A673 (cell line): Measurements from ENCODE around the gene CYTH3. TPM values are rescaled to one million over a fixed set of nuclear protein-coding genes. Genes with fewer than 3 reads are reported as not detected.
"Not testable (repeated sequence)": the region's sequence is repeated elsewhere in the genome, so short reads cannot be mapped to it uniquely, and the experiment has no call there.

ENCODE experiments used
- BruUV-seq: library from RNA; stranded (reverse); fragments of 400-500 nt; replicated peaks from 2 replicates; lab custom pipeline; 2021; lab: Mats Ljungman, UMichigan
- CTCF ChIA-PET: fragments of 300-600 bp; sonication (Branson Sonifier 250); formaldehyde crosslinking; loops from one replicate; lab custom pipeline; 2022; ENCODE audit warnings: antibody characterized with exemption; lab: Charles Lee
- POLR2A ChIA-PET: fragments of 300-600 bp; sonication (Branson Sonifier 250); formaldehyde crosslinking; loops from one replicate; lab custom pipeline; 2022; ENCODE audit warnings: antibody characterized with exemption; ENCODE audit not compliant: low non-redundant PET; lab: Charles Lee
- DNase-seq: peaks from one replicate; pipeline ENCODE4 v3.0.0-alpha.2; 2015; ENCODE audit warnings: low spot score
- H3K27ac ChIP-seq: fragments of 200-600 bp; sonication (generic); 2 replicates; pipeline ENCODE4 v1.5.1; 2016; ENCODE audit warnings: mixed run types, low read depth, mild to moderate bottlenecking, mixed read lengths, antibody characterized with exemption, low read length; ENCODE audit not compliant: poor library complexity, severe bottlenecking
- H3K27me3 ChIP-seq: fragments of 200-600 bp; sonication (generic); replicated peaks from 2 replicates; pipeline ENCODE4 v1.6.1; 2017; ENCODE audit warnings: mixed run types, low read depth, mild to moderate bottlenecking, mixed read lengths, antibody characterized with exemption, low read length; ENCODE audit not compliant: insufficient read depth, poor library complexity
- H3K36me3 ChIP-seq: fragments of 200-600 bp; sonication (generic); 2 replicates; pipeline ENCODE4 v1.6.1; 2016; ENCODE audit warnings: mixed run types, mild to moderate bottlenecking, mixed read lengths, antibody characterized with exemption, low read length; ENCODE audit not compliant: insufficient read depth, poor library complexity, severe bottlenecking
- H3K4me1 ChIP-seq: fragments of 200-600 bp; sonication (generic); 2 replicates; pipeline ENCODE4 v1.6.1; 2017; ENCODE audit warnings: mixed run types, mild to moderate bottlenecking, mixed read lengths, antibody characterized with exemption, low read length; ENCODE audit not compliant: insufficient read depth, poor library complexity, severe bottlenecking
- H3K4me3 ChIP-seq: fragments of 200-600 bp; sonication (generic); 2 replicates; pipeline ENCODE4 v1.5.1; 2016; ENCODE audit warnings: low read depth, mixed run types, mild to moderate bottlenecking, mixed read lengths, low read length; ENCODE audit not compliant: poor library complexity, severe bottlenecking
- H3K9me3 ChIP-seq: fragments of 200-600 bp; sonication (generic); 2 replicates; pipeline ENCODE4 v1.6.1; 2016; ENCODE audit warnings: mixed run types, low read depth, mild to moderate bottlenecking, mixed read lengths, antibody characterized with exemption, low read length; ENCODE audit not compliant: poor library complexity, severe bottlenecking
- CTCF ChIP-seq: fragments of 300-800, 200-600 bp; sonication (generic); conservative IDR thresholded peaks from 2 replicates; pipeline ENCODE4 v1.5.1; 2017; ENCODE audit warnings: low read depth, mild to moderate bottlenecking, antibody characterized with exemption, low read length, moderate library complexity, mixed read lengths
- EZH2 ChIP-seq: fragments of 200-600 bp; sonication (generic); IDR thresholded peaks from 2 replicates; pipeline ENCODE4 v1.6.1; 2017; ENCODE audit warnings: borderline replicate concordance, low read depth, mild to moderate bottlenecking, mixed read lengths, antibody characterized with exemption, low read length; ENCODE audit not compliant: poor library complexity, severe bottlenecking
- intact Hi-C: fragments of 100-400 bp; cut with micrococcal nuclease; formaldehyde crosslinking; loops from one replicate; pipeline ENCODE4 v1.10.0; 2022; ENCODE audit not compliant: unreplicated experiment
- total RNA-seq: library from RNA; stranded (reverse); gene quantifications from 2 replicates; pipeline ENCODE4 v1.2.3, GENCODE V29; 2021

The CYTH3 gene
- total RNA-seq, 1 experiment from 2014 or later: 20.2 TPM

- intact Hi-C loops: no loop called here
- ChIA-PET CTCF (no interaction called here), POLR2A (no interaction called here)
- peaks cover 55% of the 10 kb centered on the region for H3K36me3 ChIP-seq
- H3K27ac ChIP-seq: no peak overlapping the region
- DNase-seq: no peak
- TF ChIP-seq CTCF: no peak
- TF ChIP-seq EZH2: no peak
- no peaks in the 10 kb centered on the region for H3K4me1 ChIP-seq
- H3K4me3 ChIP-seq: no peak overlapping the region
- H3K27me3 ChIP-seq: no peaks in the 10 kb centered on the region
- no peaks in the 10 kb centered on the region for H3K9me3 ChIP-seq
- BruUV-seq: no TSS peak
These were observed 117.7 kb downstream of the CYTH3 start for GRCh38 chr7:6154542-6155404.

GRCh38 chr7:6153646-6154541 is 118.5 kb downstream of the CYTH3 start:
- H3K27me3 ChIP-seq: no peaks in the 10 kb centered on the region
- TF ChIP-seq CTCF (no peak), EZH2 (no peak)
- intact Hi-C loops: no loop called here
- H3K4me3 ChIP-seq: no peak overlapping the region
- POLR2A ChIA-PET: no interaction called here
- BruUV-seq: no TSS peak
- CTCF ChIA-PET: no interaction called here
- H3K36me3 ChIP-seq: peaks cover 64% of the 10 kb centered on the region
- no peak overlapping the region for H3K27ac ChIP-seq
- H3K9me3 ChIP-seq: no peaks in the 10 kb centered on the region
- no peak for DNase-seq
- H3K4me1 ChIP-seq: no peaks in the 10 kb centered on the region

GRCh38 chr7:6151994-6152735 is 120.3 kb downstream of the CYTH3 start:
- no peak overlapping the region for H3K4me3 ChIP-seq
- DNase-seq: no peak
- intact Hi-C loops: no loop called here
- H3K4me1 ChIP-seq: no peaks in the 10 kb centered on the region
- BruUV-seq: no TSS peak
- TF ChIP-seq CTCF (no peak), EZH2 (no peak)
- CTCF ChIA-PET: no interaction called here
- H3K27ac ChIP-seq: no peak overlapping the region
- POLR2A ChIA-PET: no interaction called here
- no peaks in the 10 kb centered on the region for H3K27me3 ChIP-seq
- peaks cover 70% of the 10 kb centered on the region for H3K36me3 ChIP-seq
- no peaks in the 10 kb centered on the region for H3K9me3 ChIP-seq

GRCh38 chr7:6151527-6151926 is 120.9 kb downstream of the CYTH3 start:
- H3K4me3 ChIP-seq, BruUV-seq, CTCF ChIA-PET, H3K27me3 ChIP-seq, POLR2A ChIA-PET, H3K27ac ChIP-seq, H3K4me1 ChIP-seq, intact Hi-C loops, DNase-seq, H3K9me3 ChIP-seq: not testable (repeated sequence)
- peaks cover 73% of the 10 kb centered on the region for H3K36me3 ChIP-seq
